Adipose tissue (tissue), 3 donors: Measurements from ENCODE around the gene BORCS8. TPM values are rescaled to one million over a fixed set of nuclear protein-coding genes. Genes with fewer than 3 reads are reported as not detected.
"Not testable (repeated sequence)": the region's sequence is repeated elsewhere in the genome, so short reads cannot be mapped to it uniquely, and the experiment has no call there.

ENCODE experiments used
- H3K27ac ChIP-seq: one replicate; pipeline ENCODE4 v1.5.1; 2013; ENCODE audit warnings: low read depth, low read length
- WGBS, 3 donors: extraction: QIAGEN DNeasy Blood & Tissue Kit; methylation state at CpG; one replicate each; pipeline ENCODE4 v1.1.7; 2013; 5-methylcytosine and 5-hydroxymethylcytosine counted together
- polyA plus RNA-seq, 3 donors: library from polyadenylated mRNA; stranded (reverse); fragments of 200-250 nt; gene quantifications; one replicate each; pipeline ENCODE4 v1.2.3, GENCODE V29; 2013
- donor health status: healthy with polysubstance abuse.
- donor health status: Bipolar disorder and iron deficiency.
- donor health status: healthy.

The BORCS8 gene
- polyA plus RNA-seq, 3 donors: 12.4 to 37.7 (median 35.4) TPM

- 83 to 93% (median 92%) methylated on average over 4 of the region's 4 CpGs for WGBS, 3 donors
- no peak overlapping the region for H3K27ac ChIP-seq
Measured at GRCh38 chr19:19159534-19159933, 32.4 kb downstream of the BORCS8 start.

DNA sequence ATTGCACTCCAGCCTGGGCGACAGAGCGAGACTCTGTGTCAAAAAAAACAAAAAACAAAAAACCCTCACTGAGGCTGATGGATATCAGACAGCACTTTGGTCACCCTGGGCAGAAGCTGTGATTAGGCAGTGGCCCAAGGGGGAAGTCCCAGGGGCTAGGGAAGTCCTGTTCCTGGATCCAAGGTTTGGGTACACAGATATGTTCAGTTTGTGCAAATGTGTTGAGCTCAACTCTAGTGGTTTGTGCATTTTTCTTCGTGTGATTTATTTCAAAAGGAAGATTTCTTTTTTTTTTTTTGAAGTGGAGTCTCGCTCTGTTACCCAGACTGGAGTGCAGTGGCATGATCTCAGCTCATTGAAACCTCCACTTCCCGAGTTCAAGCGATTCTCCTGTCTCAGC is 34.1 kb downstream of the BORCS8 start:
- H3K27ac ChIP-seq: no peak overlapping the region
- WGBS, 3 donors: 76 to 84% (median 78%) methylated on average over 6 of the region's 6 CpGs

DNA sequence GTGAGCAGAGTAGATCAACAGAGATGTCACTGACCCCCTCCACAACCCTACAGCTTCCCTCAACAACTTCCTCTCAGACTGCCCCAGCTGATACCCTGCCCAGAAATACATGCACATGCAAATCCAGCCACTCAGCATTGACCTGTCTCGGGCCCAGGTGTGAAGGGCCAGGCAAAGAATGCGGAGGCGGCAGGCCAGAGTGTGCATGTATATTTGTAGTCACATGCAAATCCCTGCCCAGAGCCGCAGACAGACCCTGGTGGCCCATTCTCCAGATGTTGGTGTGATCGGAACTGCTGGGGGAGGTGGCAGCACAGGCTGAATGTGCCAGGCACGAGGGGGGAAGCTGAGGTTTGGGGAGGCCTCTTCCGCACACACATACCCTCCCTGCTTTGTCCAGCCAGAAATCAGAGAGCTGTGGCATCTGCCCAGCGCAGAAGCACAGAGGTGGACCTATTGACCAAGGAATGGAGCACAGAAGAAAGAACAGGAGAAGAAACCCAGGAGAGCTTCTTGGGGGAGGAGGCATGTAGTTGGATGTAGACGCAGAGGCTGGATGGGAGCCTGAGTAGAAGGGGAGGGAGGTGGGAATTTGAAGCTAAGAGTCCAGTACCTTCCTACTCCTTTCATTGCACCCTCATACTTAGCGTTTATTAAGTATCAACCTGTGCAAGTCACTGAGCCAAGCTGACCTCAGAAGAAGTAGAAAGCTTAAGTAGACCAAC is 36.3 kb downstream of the BORCS8 start:
- WGBS, 3 donors: 87 to 92% (median 91%) methylated on average over 10 of the region's 10 CpGs

DNA sequence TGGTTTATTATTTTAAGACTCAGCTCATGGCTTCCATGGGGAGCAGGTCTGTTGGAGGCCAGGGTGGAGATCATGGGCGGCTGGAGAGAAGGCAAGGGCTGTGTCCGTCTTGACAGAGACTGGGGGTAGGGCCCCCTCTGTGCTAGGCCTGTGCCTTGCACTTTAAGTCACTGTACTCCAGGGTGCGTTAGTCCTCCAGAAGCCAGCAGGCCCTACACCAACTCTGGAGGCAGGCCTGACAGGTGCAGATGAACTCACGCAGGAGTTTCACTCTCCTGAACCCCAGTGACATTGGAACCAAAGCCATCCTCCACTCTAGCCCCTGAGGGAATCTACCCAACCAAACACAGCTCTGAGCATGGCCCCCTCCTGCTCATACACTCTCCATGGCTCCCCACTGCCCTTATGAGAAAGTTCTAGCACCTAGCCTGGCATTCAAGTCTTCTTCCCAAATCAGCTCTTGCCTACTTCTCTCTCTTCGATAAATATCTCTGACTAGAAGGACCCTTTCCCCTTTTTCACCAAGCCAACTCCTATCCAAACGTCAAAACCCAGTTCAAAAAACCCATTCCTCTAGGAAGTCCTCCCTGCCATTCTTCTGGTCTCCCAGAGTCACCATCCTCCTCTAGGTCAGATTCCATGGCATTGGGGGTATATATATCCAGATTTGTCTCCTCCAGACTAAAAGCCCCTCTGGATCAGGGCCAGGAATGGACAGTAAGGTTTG is 37.0 kb downstream of the BORCS8 start:
- H3K27ac ChIP-seq: no peak overlapping the region
- 96 to 99% (median 96%) methylated on average over 6 of the region's 6 CpGs for WGBS, 3 donors

More for the DNA sequence above, 36.3 kb downstream of the BORCS8 start:
- no peak overlapping the region for H3K27ac ChIP-seq

DNA sequence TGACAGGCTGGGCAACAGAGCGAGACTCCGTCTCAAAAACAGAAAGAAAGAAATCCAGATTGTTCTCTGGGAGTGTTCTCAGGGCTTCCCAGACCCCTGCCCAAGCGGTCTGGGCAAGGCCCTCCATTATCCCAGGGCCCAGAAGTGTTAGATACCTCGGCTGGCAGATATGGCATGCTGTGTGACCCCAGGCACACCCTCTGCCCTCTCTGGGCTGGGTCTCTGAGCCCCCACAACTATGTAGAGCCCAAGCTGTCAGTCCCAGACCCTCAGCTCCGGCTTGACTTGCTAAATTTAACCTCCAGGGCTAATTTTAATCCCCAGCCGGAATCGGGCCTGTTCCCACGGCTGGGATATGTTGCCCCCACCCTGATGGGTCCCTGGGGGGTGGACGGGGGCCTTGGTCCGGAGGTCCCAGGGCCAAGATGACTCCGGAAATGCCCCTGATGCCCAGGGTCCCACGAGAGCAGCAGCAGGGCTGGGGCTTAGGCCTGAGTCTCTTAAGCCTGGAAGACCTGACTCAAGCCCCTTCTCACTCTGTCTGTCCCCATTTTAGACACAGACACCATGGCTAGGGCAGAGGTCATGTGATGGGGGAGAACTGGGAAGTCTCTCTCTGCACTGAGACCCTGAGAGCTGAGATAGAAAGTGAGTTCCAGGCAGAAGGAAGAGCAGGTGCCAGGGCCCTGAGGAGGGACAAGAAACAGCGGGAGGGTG is 39.1 kb downstream of the BORCS8 start:
- H3K27ac ChIP-seq: no peak overlapping the region
- WGBS, 3 donors: 78 to 82% (median 80%) methylated on average over 13 of the region's 13 CpGs

DNA sequence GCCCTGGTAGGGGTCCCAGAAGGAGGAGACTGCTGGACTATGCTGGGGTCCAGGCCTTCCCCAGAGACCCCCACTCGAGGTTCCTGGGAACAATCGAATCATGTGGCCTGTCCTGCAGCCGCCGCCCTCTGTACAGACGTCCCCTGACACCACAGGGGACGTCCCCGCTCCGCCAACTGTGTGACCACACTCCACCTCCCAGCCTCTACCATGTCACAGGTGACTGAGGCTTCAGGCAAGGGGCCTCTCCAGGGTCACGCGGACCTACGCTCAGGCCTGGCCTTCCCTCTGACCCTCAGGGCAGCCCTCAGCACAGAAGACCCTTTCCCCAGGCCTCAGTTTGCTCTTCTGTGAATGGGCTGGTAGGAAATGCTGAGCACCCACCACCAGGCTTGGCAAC is 40.5 kb downstream of the BORCS8 start:
- H3K27ac ChIP-seq: no peak overlapping the region
- 70 to 79% (median 79%) methylated on average over 11 of the region's 11 CpGs for WGBS, 3 donors

DNA sequence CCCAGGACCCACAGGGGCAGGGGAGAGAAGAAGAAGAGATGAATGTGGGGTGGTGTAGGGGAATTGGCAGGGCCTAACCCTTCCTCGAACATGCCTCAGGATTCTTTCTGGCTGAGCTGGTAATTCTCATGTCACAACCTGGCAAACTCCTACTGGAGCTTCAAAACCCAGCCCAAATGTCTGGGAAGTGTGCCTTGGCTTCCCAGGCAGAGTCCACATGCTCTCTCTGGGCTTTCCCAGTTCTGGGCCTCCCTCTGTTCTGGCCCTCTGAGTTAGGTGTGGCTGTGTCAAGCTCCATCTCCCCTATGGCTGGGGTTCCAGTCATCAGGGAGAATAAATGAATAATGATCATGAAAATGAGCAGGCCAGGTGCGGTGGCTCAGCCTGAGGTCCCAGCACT is 42.5 kb downstream of the BORCS8 start:
- H3K27ac ChIP-seq: no peak overlapping the region
- WGBS, 3 donors: 71 to 87% (median 84%) methylated on average over 2 of the region's 2 CpGs

DNA sequence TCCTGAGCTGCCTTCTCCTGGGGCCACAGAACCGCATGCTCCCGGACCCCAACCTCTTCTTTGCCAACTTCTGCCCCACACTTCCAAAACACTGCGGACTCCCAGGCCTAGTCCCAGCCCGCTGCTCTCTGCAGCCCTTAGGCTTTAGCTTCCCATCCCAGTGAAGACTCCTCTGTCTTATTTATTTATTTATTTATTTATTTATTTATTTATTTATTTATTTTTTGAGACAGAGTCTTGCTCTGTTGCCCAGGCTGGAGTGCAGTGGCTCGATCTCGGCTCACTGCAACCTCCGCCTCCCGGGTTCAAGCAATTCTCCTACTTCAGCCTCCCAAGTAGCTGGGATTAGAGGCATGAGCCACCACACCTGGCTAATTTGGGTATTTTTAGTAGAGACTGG is 43.4 kb downstream of the BORCS8 start:
- not testable (repeated sequence) for H3K27ac ChIP-seq
- 96 to 99% (median 98%) methylated on average over 8 of the region's 8 CpGs for WGBS, 3 donors

DNA sequence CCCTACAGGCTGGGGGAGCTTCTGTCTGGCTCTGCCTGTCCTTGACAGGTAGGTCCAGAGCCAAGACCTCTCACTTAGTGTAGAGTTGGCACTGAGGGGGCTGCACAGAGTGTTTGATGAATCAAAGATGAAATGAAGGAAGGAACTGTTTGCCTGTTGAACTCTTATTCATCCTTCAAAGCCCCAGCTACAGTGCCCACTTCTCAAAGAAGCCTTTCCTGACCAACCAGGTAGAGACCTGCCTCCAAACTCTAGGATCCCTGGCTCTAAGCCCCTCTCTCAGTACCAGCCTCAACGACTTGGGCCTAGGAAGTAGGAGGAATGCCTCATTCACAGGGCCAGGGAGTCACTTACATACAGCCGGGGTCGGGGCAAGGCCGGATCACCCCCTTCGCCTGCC is 44.6 kb downstream of the BORCS8 start:
- no peak overlapping the region for H3K27ac ChIP-seq
- WGBS, 3 donors: 93 to 97% (median 96%) methylated on average over 5 of the region's 5 CpGs

- no peak overlapping the region for H3K27ac ChIP-seq
- WGBS, 3 donors: 96 to 99% (median 97%) methylated on average over 7 of the region's 7 CpGs
Measured at GRCh38 chr19:19146865-19147264, 45.1 kb downstream of the BORCS8 start.

- 33 to 36% (median 35%) methylated on average over 38 to 47 of the region's 47 CpGs for WGBS, 3 donors
- no peak overlapping the region for H3K27ac ChIP-seq
Measured at GRCh38 chr19:19145684-19146608, 46.0 kb downstream of the BORCS8 start.

- H3K27ac ChIP-seq: no peak overlapping the region
- 85 to 87% (median 87%) methylated on average over 17 of the region's 17 CpGs for WGBS, 3 donors
Measured at GRCh38 chr19:19145281-19145680, 46.7 kb downstream of the BORCS8 start.

GRCh38 chr19:19142347-19142746 is 49.6 kb downstream of the BORCS8 start:
- WGBS, 3 donors: 85 to 93% (median 85%) methylated on average over 12 of the region's 12 CpGs
- no peak overlapping the region for H3K27ac ChIP-seq

DNA sequence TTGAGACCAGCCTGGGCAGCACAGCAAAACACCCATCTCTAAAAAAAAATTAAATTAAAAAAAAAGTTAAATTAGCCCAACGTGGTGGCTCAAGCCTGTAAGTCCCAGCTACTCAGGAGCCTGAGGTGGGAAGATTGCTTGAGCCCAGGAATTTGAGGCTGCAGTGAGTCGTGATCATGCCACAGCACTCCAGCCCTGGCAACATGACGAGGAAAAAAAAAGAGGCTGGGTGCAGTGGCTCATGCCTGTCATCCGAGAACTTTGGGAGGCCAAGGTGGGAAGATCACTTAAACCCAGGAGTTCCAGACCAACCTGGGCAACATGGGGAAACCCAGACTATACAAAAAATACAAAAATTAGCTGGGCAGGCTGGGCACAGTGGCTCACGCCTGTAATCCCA is 51.5 kb downstream of the BORCS8 start:
- H3K27ac ChIP-seq: no peak overlapping the region
- 64 to 74% (median 66%) methylated on average over 5 of the region's 5 CpGs for WGBS, 3 donors

GRCh38 chr19:19139876-19140229 is 52.1 kb downstream of the BORCS8 start:
- 37 to 47% (median 41%) methylated on average over 5 of the region's 5 CpGs for WGBS, 3 donors
- no peak overlapping the region for H3K27ac ChIP-seq

- no peak within 1 kb of the TSS for H3K27ac ChIP-seq
- WGBS, 3 donors: 2 to 3% (median 3%) methylated on average over 42 of the region's 42 CpGs
Measured at GRCh38 chr19:19138109-19138981, 53.6 kb downstream of the BORCS8 start, which contains the start of gene TMEM161A. TSS of gene TMEM161A (minus strand) at chr19:19138478. CDS start at chr19:19138428, 50 bp downstream.

DNA sequence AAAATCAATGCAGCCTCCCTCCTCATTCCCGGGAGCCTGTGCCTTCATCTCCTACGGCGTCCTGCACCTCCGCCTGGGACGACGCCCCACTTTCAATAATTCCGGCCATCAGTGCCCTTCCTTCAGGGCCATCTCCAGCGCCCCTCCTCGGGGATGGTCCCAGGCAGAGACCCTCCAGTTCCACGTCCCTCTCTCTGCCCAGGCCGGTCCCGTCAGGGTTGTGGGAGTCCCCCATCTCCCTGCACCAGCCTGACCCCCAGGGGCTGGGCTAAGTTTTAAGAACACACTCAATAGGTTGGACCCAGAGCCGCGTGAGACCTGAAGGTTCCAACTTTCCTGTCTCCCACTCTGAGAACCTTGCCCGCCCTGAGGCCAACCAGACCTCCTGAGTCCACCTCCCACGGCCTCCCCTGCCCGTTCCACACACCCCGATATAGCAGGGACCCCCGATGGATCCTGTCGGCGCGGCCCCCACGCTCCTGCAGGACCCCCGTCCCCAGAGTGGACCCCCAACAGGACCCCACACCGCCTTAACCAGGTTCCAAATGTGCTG is 54.3 kb downstream of the BORCS8 start:
- H3K27ac ChIP-seq: no peak overlapping the region
- WGBS, 3 donors: 10 to 23% (median 13%) methylated on average over 25 of the region's 25 CpGs
